Activated naive CD4-positive, alpha-beta T cell treated with anti-CD3 and anti-CD28 coated beads, Interleukin-2, amount 50 U/mL, for 24 hours (primary cell): ENCODE measurements around the gene GABBR2.
"Not testable (repeated sequence)": the region's sequence is repeated elsewhere in the genome, so short reads cannot be mapped to it uniquely, and the experiment has no call there.

Experiments used
- H3K27ac Mint-ChIP-seq: one replicate; pipeline ENCODE4 v1.8.0; 2021; ENCODE audit warnings: mild to moderate bottlenecking, mixed read lengths
- H3K27me3 Mint-ChIP-seq: one replicate; pipeline ENCODE4 v1.8.0; 2021; ENCODE audit warnings: mixed read lengths
- H3K36me3 Mint-ChIP-seq: one replicate; pipeline ENCODE4 v1.8.0; 2021; ENCODE audit warnings: mixed read lengths
- H3K4me1 Mint-ChIP-seq: one replicate; pipeline ENCODE4 v1.8.0; 2021; ENCODE audit warnings: mixed read lengths
- H3K4me3 Mint-ChIP-seq: one replicate; pipeline ENCODE4 v1.8.0; 2021; ENCODE audit warnings: mild to moderate bottlenecking, mixed read lengths
- H3K9me3 Mint-ChIP-seq: one replicate; pipeline ENCODE4 v1.8.0; 2021; ENCODE audit warnings: mixed read lengths

Gene GABBR2

DNA sequence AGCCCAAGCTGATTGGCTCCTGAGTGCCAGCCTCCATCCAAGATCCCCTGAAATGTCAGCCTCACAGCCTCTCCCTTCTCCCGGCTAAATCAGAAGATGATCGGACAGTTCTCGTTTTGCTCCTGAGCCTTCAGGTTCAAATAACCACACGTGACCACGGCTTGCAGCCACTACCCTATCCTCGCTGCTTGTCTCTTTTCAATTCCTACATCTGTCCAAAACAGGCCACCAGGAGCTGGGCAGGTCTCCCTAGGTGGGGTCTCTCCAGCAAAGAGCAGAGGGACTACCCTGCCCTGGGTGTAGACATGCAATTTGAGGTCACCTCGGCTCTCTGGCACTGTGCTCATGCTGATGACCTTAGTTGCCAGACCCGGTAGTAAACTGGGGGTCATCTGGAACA is 229.3 kb downstream of the GABBR2 start:
- no peaks in the 10 kb centered on the region for H3K4me1 Mint-ChIP-seq
- peaks cover 3% of the 10 kb centered on the region for H3K27me3 Mint-ChIP-seq
- no peak overlapping the region for H3K27ac Mint-ChIP-seq
- H3K36me3 Mint-ChIP-seq: no peaks in the 10 kb centered on the region
- H3K4me3 Mint-ChIP-seq: no peak overlapping the region
- H3K9me3 Mint-ChIP-seq: no peaks in the 10 kb centered on the region

DNA sequence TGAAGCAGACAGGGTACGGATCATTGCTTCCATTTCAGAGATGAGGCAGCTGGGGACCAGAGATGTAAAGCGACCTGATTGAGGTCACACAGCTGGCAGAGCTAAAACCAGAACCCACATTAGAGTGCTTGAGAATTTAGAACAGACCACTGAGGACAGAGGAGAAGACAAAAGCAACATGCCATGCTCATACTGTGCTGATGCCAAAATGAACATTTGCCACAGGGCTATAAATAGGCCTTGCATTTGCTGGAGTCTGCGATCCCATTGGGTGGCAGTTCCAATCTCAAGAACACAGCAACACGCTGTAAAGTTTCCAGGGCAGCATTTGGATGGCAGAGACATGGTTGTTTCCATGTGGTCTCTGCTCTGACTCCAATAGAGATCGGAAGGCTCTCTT is 230.9 kb downstream of the GABBR2 start:
- Mint-ChIP-seq H3K4me1 (no peaks in the 10 kb centered on the region), H3K4me3 (no peak overlapping the region), H3K9me3 (no peaks in the 10 kb centered on the region), H3K36me3 (no peaks in the 10 kb centered on the region), H3K27ac (no peak overlapping the region), H3K27me3 (peaks cover 3% of the 10 kb centered on the region)

DNA sequence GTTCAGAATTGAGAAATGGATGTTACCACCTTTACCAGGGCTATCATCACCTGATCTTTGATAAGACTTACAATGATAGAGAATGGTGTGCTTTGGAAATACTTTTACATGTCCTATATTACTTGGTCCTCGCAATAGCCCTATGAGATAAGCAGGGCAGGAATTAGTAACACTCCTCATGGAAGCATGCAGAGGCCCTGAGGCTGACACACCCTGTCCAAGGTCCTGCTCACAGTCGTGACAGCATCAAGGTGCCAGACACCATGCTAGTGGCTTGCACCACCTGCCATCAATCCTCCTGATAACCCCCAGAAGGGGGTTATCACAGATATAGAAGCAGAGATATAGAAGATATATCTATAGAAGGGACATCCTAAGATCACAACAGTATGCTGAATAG is 236.5 kb downstream of the GABBR2 start:
- Mint-ChIP-seq H3K27ac (no peak overlapping the region), H3K4me1 (no peaks in the 10 kb centered on the region), H3K27me3 (peaks cover 10% of the 10 kb centered on the region), H3K36me3 (no peaks in the 10 kb centered on the region), H3K4me3 (no peak overlapping the region), H3K9me3 (no peaks in the 10 kb centered on the region)

DNA sequence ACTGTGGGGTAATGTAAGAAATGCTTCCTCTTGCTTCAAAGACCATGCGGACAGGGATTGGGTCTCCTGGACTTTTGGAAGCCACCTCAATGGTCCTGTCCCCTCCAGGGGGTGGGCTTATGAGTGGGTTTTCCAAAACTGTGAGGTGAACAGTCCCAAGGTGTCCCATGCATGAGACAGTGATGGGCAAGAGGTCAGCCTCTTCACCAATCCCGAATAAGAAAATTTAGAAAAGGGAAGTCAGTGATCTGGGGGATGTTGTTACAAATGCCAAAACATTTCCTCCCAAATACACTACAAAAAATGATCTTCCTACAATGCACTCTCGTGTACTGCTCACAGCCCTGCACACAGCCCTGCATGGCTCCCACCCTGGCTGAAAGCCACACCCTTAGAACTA is 237.6 kb downstream of the GABBR2 start:
- peaks cover 4% of the 10 kb centered on the region for H3K9me3 Mint-ChIP-seq
- no peaks in the 10 kb centered on the region for H3K4me1 Mint-ChIP-seq
- no peak overlapping the region for H3K4me3 Mint-ChIP-seq
- no peaks in the 10 kb centered on the region for H3K36me3 Mint-ChIP-seq
- H3K27ac Mint-ChIP-seq: no peak overlapping the region
- peaks cover 13% of the 10 kb centered on the region for H3K27me3 Mint-ChIP-seq

DNA sequence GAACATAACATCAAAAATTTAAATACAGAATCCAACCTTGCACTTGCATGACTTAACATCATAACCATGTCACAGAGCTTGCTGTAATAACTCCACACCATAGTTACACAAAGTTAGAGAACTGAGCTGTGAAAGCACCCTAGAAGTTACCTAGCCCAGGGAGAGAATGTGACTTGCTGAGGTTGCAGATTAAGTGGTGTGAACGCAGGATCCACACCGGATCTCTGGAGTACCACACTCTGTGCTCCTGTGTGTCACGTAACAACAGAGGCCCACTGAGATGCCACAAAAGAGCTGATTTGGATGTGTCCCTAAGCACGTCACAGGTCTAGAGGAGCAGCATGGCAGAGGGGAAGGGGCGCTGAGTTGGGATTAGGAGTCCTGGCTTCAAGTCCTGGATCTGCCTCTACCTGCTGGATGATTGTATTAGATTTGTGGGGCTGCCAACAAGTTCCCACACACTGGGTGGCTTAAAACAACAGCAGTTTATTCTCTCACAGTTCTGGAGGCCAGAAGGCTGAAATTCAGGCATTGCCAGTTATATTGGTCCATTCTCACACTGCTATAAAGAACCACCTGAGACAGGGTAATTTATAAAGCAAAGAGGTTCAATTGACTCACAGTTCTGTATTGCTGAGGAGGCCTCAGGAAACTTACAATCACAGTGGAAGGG is 240.0 kb downstream of the GABBR2 start:
- Mint-ChIP-seq H3K36me3 (no peaks in the 10 kb centered on the region), H3K27ac (no peak overlapping the region), H3K4me1 (no peaks in the 10 kb centered on the region), H3K4me3 (no peak overlapping the region), H3K9me3 (peaks cover 7% of the 10 kb centered on the region), H3K27me3 (peaks cover 16% of the 10 kb centered on the region)

DNA sequence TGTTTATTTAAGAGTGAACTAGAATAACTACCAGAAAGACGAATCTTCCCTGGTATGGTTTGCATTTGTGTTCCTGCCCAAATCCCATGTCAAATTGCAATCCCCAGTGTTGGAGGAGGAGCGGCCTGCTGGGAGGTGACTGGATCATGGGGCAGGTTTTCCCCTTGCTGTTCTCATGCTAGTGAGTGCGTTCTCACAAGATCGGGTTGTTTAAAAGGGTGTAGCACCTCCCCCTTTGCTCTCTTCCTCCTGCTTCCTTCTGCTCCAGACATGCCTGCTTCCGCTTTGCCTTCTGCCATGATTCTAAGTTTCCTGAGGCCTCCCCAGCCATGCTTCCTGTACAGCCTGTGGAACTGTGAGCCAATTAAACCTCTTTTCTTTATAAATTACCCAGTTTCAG is 242.9 kb downstream of the GABBR2 start:
- Mint-ChIP-seq H3K9me3 (peaks cover 23% of the 10 kb centered on the region), H3K4me3 (no peak overlapping the region), H3K36me3 (peaks cover 1% of the 10 kb centered on the region), H3K27ac (no peak overlapping the region), H3K27me3 (peaks cover 13% of the 10 kb centered on the region), H3K4me1 (no peaks in the 10 kb centered on the region)

DNA sequence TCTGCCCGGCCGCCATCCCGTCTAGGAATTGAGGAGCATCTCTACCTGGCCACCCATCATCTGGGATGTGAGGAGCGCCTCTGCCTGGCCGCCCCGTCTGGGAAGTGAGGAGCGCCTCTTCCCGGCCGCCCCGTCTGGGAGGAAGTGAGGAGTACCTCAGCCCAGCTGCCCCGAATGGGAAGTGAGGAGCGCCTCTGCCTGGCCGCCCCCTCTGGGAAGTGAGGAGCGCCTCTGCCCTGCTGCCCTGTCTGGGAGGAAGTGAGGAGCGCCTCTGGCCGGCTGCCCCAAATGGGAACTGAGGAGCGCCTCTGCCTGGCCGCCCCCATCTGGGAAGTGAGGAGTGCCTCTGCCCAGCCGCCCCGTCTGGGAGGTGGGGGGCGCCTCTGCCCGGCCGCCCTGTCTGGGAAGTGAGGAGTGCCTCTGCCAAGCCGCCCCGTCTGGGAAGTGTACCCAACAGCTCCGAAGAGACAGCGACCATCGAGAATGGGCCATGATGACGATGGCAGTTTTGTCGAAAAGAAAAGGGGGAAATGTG is 244.5 kb downstream of the GABBR2 start:
- not testable (repeated sequence) for H3K27ac Mint-ChIP-seq, H3K27me3 Mint-ChIP-seq, H3K36me3 Mint-ChIP-seq, H3K4me3 Mint-ChIP-seq, H3K4me1 Mint-ChIP-seq
- H3K9me3 Mint-ChIP-seq: peaks cover 24% of the 10 kb centered on the region

DNA sequence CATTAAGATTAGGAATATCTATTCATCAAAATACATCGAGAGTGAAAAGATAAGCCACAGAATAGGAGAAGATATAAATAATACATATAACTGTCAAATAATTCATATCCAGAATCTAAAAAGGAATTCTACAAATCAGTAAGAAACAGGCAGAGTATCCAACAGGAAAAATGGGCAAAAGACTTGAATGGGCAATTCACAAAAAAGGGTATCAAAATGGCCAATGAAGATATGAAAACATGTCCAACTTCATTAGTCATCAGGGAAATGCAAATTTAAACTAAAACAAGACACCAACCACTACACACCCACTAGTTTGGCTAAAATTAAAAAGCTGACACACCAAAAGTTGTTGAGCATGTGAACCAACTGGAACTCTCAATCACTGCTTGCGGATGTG is 246.4 kb downstream of the GABBR2 start:
- Mint-ChIP-seq H3K27me3 (peaks cover 12% of the 10 kb centered on the region), H3K4me1 (no peaks in the 10 kb centered on the region), H3K36me3 (peaks cover 1% of the 10 kb centered on the region), H3K4me3 (no peak overlapping the region), H3K27ac (no peak overlapping the region), H3K9me3 (peaks cover 30% of the 10 kb centered on the region)

DNA sequence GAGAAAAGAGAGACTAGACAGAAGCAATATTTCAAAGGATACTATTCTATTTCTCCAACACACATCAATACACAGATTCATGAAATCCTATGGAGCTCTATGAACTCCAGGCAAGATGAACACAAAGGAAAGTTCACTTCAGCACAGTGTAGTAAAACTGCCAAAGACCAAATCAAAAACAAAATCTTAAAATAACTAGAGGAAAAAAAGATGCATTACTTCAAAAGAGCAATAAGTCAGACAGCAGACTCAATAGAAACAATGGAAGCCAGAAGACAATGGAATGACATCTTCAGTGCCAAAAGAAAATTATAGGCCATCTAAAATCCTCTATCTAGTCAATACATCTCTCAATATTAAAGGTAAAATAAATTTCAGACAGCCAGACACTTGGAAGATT is 248.0 kb downstream of the GABBR2 start:
- no peaks in the 10 kb centered on the region for H3K4me1 Mint-ChIP-seq
- no peak overlapping the region for H3K4me3 Mint-ChIP-seq
- peaks cover 1% of the 10 kb centered on the region for H3K36me3 Mint-ChIP-seq
- H3K9me3 Mint-ChIP-seq: peaks cover 22% of the 10 kb centered on the region
- peaks cover 17% of the 10 kb centered on the region for H3K27me3 Mint-ChIP-seq
- no peak overlapping the region for H3K27ac Mint-ChIP-seq

DNA sequence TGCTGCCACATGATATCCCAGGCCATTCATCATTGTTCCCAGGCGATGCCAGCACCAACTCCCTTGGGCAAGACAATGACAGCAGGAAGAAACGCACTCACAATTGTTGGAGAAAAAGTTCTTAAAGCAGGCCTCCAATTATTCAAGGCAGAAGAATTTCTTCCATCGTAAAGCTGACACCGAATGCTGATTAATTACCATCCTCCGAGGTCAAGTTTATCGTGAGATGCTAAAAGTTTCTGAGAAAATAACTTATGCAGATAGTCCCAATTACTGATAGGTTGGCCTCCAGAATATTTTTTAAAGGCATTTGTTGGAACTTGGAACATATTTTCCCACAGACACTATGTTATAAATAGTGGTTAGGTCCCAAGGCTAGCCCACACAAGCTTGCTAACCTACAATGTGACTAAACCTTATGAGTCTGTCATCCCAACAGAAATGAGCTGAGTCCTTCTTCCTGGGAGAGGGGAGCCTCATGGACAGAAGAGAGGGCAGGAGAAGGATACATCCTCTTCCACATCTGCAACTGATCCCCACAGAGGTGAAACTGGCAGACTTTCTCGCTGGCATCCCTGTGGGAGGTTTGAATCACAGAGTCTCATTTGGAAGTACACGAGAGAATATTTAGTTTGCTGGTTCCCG is 250.9 kb downstream of the GABBR2 start:
- Mint-ChIP-seq H3K4me3 (no peak overlapping the region), H3K27me3 (peaks cover 14% of the 10 kb centered on the region), H3K36me3 (peaks cover 1% of the 10 kb centered on the region), H3K9me3 (peaks cover 16% of the 10 kb centered on the region), H3K4me1 (no peaks in the 10 kb centered on the region), H3K27ac (no peak overlapping the region)

DNA sequence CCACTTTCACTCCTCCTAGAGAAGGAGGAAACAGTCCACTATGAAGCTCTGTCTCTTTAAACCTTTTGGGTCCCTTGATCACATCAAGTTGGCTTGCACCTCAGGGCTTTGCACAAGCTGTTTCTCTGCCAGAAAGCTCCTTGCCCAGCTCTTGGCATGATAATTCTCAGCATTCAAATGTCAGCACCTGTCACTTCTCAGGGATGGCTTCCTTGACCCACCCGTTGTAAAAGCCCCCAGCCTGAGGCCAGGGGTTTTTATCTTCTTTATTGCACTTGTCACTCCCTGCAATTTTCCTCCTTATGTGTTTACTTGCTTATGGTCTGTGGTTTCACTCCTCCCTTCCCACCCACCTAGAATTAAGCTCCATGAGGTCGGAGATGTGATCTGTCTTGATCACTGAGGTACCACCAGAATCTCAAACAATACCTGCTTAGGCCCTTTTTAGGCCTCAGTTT is 252.6 kb downstream of the GABBR2 start:
- Mint-ChIP-seq H3K9me3 (peaks cover 11% of the 10 kb centered on the region), H3K27ac (no peak overlapping the region), H3K27me3 (peaks cover 14% of the 10 kb centered on the region), H3K36me3 (no peaks in the 10 kb centered on the region), H3K4me3 (no peak overlapping the region), H3K4me1 (no peaks in the 10 kb centered on the region)

DNA sequence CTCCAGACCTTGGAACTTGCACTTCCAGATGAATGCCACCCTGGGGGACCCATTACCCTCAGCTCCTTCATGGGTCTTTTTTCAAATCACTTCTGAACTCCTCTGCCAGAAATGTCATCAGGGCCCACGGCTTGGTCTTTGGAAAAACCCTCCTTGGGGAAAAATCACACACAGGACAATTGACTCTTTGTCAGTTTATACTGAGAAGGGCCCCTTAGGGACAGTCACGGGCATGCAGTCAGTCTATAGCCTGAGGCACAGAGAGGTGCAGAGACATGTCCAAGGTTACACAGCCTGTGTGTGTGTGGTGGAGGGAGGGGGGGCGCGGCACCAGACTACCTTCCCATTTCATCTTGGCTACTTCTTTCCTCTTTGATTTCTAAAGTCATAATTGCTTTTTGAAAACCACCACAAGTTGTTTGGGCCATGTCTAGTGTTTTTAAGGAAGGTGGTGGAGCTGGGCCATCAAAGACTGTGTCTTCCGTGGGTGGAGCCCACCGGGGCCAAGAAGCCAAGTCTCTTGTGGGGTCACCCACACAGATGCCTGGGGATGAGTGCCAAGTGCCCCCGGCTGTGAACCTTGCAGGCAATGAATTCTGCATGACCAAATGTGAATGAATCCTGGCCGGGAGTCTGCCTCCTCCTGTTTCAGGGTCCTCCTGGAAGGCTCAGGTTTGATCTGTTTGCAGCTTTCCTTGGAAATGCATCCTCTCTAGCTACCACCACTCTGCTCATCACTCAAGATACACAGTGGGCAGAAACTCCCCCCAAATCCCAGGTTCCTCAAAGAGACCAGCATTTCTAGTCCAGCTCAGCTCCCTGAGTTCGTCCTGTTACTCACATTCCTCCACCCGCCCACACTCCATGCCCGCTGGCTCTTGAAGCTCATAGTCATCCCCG is 253.2 kb downstream of the GABBR2 start:
- Mint-ChIP-seq H3K27ac (no peak overlapping the region), H3K4me3 (no peak overlapping the region), H3K9me3 (peaks cover 6% of the 10 kb centered on the region), H3K4me1 (no peaks in the 10 kb centered on the region), H3K27me3 (peaks cover 14% of the 10 kb centered on the region), H3K36me3 (no peaks in the 10 kb centered on the region)

DNA sequence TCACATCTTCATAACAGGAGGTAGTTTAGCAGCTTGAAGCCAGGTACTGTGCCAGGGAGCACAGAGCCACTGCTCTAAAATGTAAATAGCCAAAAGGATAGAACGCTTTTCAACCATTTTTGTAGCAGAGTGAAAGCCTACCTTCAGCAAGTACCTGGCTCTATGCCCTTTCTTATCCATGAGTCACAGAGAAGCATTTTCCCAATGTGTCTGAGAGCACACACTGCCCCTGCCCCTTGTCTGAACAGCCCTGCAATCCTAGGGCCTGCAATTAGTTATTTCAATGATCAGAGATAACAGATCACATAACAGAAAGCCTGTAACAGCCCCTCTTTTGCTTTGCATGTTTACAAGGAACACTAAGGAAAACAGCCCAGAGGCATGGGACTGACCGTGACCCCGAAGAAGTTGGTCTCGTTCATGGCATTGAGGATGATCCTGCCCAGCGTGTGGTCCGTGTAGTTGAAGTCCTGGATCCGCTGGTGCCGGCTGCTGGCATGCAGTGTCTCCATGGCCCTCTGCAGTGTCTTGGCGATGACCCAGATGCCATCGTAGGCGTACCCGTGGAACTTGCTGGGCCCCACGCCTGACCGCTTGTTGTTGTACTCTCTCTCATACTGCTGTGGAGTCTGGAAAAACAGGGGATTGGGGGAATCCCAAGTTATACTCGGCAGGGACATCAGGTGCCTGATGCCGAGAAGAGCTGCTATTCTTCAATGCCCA is 255.0 kb downstream of the GABBR2 start:
- Mint-ChIP-seq H3K27me3 (peaks cover 14% of the 10 kb centered on the region), H3K9me3 (peaks cover under 1% of the 10 kb centered on the region), H3K36me3 (no peaks in the 10 kb centered on the region), H3K4me3 (no peak overlapping the region), H3K4me1 (no peaks in the 10 kb centered on the region), H3K27ac (no peak overlapping the region)

DNA sequence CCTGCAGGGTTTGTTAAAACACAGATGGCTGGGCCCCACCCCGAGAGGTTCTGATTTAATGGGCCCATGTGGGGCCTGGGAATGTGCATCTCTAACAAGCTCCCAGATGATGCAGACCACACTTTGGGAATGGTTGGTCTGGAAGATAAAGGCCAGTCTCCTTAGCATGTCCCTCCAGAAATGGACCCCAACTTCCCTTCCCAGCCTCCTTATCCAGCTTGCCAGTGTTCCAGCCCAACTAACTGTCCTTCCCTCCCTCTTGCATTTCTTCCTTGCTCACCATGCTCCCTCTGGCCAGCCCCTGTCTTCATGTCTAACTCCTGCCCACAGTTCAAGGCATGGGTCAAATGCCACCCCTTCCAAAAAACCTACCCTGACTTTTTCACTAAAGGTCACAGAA is 257.2 kb downstream of the GABBR2 start:
- peaks cover 5% of the 10 kb centered on the region for H3K27me3 Mint-ChIP-seq
- no peak overlapping the region for H3K4me3 Mint-ChIP-seq
- no peak overlapping the region for H3K27ac Mint-ChIP-seq
- H3K9me3 Mint-ChIP-seq: no peaks in the 10 kb centered on the region
- no peaks in the 10 kb centered on the region for H3K4me1 Mint-ChIP-seq
- H3K36me3 Mint-ChIP-seq: no peaks in the 10 kb centered on the region

DNA sequence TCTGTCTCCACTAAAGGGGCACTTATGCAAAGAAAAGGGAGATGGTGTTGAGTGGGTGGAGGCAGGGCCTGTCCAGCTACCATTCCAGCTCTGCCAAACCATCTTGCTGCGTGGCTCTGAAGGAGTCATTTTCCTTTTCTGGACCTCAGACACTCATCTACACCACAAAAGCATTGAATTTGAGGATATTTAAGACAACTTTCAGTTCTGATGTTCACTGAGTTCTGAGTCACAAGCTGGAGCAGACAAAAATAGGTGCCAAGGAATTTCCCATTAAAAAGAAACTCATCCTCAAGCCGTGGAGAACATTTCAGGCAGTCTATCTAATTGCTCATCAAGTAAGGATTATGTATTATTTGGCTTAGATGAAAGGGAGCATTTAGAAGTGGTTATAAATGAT is 258.2 kb downstream of the GABBR2 start:
- Mint-ChIP-seq H3K36me3 (no peaks in the 10 kb centered on the region), H3K4me3 (no peak overlapping the region), H3K9me3 (no peaks in the 10 kb centered on the region), H3K27me3 (peaks cover 2% of the 10 kb centered on the region), H3K27ac (no peak overlapping the region), H3K4me1 (no peaks in the 10 kb centered on the region)
